Central memory CD8-positive, alpha-beta T cell (primary cell): Measurements from ENCODE around the gene BCL2L15.
A peak's percentile ranks its signal among the peaks of the same experiment; 100 is the strongest.

ENCODE experiments used
- ATAC-seq: fragments of 150-1000 bp; cut with Tn5 transposase; replicated peaks from 2 replicates; pipeline ENCODE4 v1.10.0; 2022; ENCODE audit warnings: mild to moderate bottlenecking, moderate FRiP score, moderate number of reproducible peaks; ENCODE audit not compliant: poor library complexity, severe bottlenecking; ENCODE audit errors: extremely low read depth
- DNase-seq, 2 donors: peaks; one replicate each; pipeline ENCODE4 v3.0.0; 2021; ENCODE audit warnings: low spot score in 2 of 2
- H3K27ac Mint-ChIP-seq: one replicate; pipeline ENCODE4 v1.8.0; 2022; ENCODE audit warnings: low read depth, mild to moderate bottlenecking, moderate library complexity, mixed read lengths
- H3K27me3 Mint-ChIP-seq: one replicate; pipeline ENCODE4 v1.8.0; 2022; ENCODE audit warnings: mixed read lengths
- H3K36me3 Mint-ChIP-seq: one replicate; pipeline ENCODE4 v1.8.0; 2022; ENCODE audit warnings: mild to moderate bottlenecking, moderate library complexity, mixed read lengths; ENCODE audit not compliant: insufficient read depth
- H3K4me1 Mint-ChIP-seq: one replicate; pipeline ENCODE4 v1.8.0; 2022; ENCODE audit warnings: mixed read lengths
- H3K4me3 Mint-ChIP-seq: one replicate; pipeline ENCODE4 v1.8.0; 2022; ENCODE audit warnings: mild to moderate bottlenecking, moderate library complexity, mixed read lengths
- H3K9me3 Mint-ChIP-seq: one replicate; pipeline ENCODE4 v1.8.0; 2022; ENCODE audit warnings: mixed read lengths

The BCL2L15 gene

GRCh38 chr1:113903501-113904292, 16.3 kb upstream of the BCL2L15 start:
- H3K36me3 Mint-ChIP-seq: peaks cover 22% of the 10 kb centered on the region
- H3K27me3 Mint-ChIP-seq: no peaks in the 10 kb centered on the region
- ATAC-seq (no peak), DNase-seq (no peak)
- H3K27ac Mint-ChIP-seq: peak overlapping the region; percentile 98
- H3K4me1 Mint-ChIP-seq: peaks cover 56% of the 10 kb centered on the region
- peak overlapping the region; percentile 92 for H3K4me3 Mint-ChIP-seq
- H3K9me3 Mint-ChIP-seq: no peaks in the 10 kb centered on the region

GRCh38 chr1:113901191-113901590, 13.8 kb upstream of the BCL2L15 start:
- peak overlapping the region; percentile 35 for H3K4me3 Mint-ChIP-seq
- peaks cover 68% of the 10 kb centered on the region for H3K4me1 Mint-ChIP-seq
- ATAC-seq (no peak), DNase-seq (no peak)
- H3K36me3 Mint-ChIP-seq: peaks cover 41% of the 10 kb centered on the region
- no peaks in the 10 kb centered on the region for H3K9me3 Mint-ChIP-seq
- H3K27ac Mint-ChIP-seq: peak overlapping the region; percentile 66
- H3K27me3 Mint-ChIP-seq: no peaks in the 10 kb centered on the region

GRCh38 chr1:113899111-113899510, 11.7 kb upstream of the BCL2L15 start:
- Mint-ChIP-seq H3K9me3 (no peaks in the 10 kb centered on the region), H3K4me3 (no peak overlapping the region), H3K36me3 (peaks cover 51% of the 10 kb centered on the region), H3K27ac (no peak overlapping the region), H3K4me1 (peaks cover 65% of the 10 kb centered on the region), H3K27me3 (no peaks in the 10 kb centered on the region)
- DNase-seq (no peak), ATAC-seq (no peak)

GRCh38 chr1:113898241-113898814, 10.9 kb upstream of the BCL2L15 start:
- no peaks in the 10 kb centered on the region for H3K27me3 Mint-ChIP-seq
- H3K9me3 Mint-ChIP-seq: no peaks in the 10 kb centered on the region
- no peak overlapping the region for H3K27ac Mint-ChIP-seq
- peaks cover 51% of the 10 kb centered on the region for H3K36me3 Mint-ChIP-seq
- ATAC-seq (no peak), DNase-seq (no peak)
- peaks cover 59% of the 10 kb centered on the region for H3K4me1 Mint-ChIP-seq
- H3K4me3 Mint-ChIP-seq: no peak overlapping the region

GRCh38 chr1:113895961-113896360, 8.6 kb upstream of the BCL2L15 start:
- Mint-ChIP-seq H3K9me3 (no peaks in the 10 kb centered on the region), H3K36me3 (peaks cover 45% of the 10 kb centered on the region), H3K27me3 (no peaks in the 10 kb centered on the region), H3K4me1 (peaks cover 35% of the 10 kb centered on the region), H3K4me3 (no peak overlapping the region), H3K27ac (no peak overlapping the region)
- no peak for DNase-seq
- no peak for ATAC-seq

- DNase-seq (no peak), ATAC-seq (no peak)
- Mint-ChIP-seq H3K27ac (no peak overlapping the region), H3K27me3 (no peaks in the 10 kb centered on the region), H3K36me3 (peaks cover 44% of the 10 kb centered on the region), H3K4me3 (no peak overlapping the region), H3K9me3 (no peaks in the 10 kb centered on the region), H3K4me1 (peaks cover 29% of the 10 kb centered on the region)
These were observed 7.7 kb upstream of the BCL2L15 start for GRCh38 chr1:113895098-113895497.

- ATAC-seq (no peak), DNase-seq (no peak)
- peaks cover 30% of the 10 kb centered on the region for H3K36me3 Mint-ChIP-seq
- H3K27ac Mint-ChIP-seq: peak overlapping the region; percentile 9
- H3K4me1 Mint-ChIP-seq: peaks cover 13% of the 10 kb centered on the region
- H3K4me3 Mint-ChIP-seq: no peak overlapping the region
- H3K9me3 Mint-ChIP-seq: no peaks in the 10 kb centered on the region
- no peaks in the 10 kb centered on the region for H3K27me3 Mint-ChIP-seq
These were observed 5.9 kb upstream of the BCL2L15 start for GRCh38 chr1:113893267-113893666.

- no peak for ATAC-seq
- Mint-ChIP-seq H3K36me3 (peaks cover 17% of the 10 kb centered on the region), H3K4me3 (no peak overlapping the region), H3K4me1 (peaks cover 11% of the 10 kb centered on the region), H3K27me3 (no peaks in the 10 kb centered on the region), H3K27ac (no peak overlapping the region), H3K9me3 (no peaks in the 10 kb centered on the region)
- DNase-seq: no peak
These were observed 4.3 kb upstream of the BCL2L15 start for GRCh38 chr1:113891631-113892220.

- Mint-ChIP-seq H3K4me1 (peaks cover 11% of the 10 kb centered on the region), H3K36me3 (peaks cover 9% of the 10 kb centered on the region), H3K9me3 (no peaks in the 10 kb centered on the region), H3K27me3 (no peaks in the 10 kb centered on the region), H3K4me3 (no peak overlapping the region), H3K27ac (peak overlapping the region; percentile 49)
- ATAC-seq: no peak
- DNase-seq: no peak
These were observed 3.4 kb upstream of the BCL2L15 start for GRCh38 chr1:113890816-113891215.

- H3K4me1 Mint-ChIP-seq: peaks cover 7% of the 10 kb centered on the region
- no peak overlapping the region for H3K4me3 Mint-ChIP-seq
- DNase-seq: no peak
- ATAC-seq: no peak
- no peaks in the 10 kb centered on the region for H3K36me3 Mint-ChIP-seq
- H3K9me3 Mint-ChIP-seq: no peaks in the 10 kb centered on the region
- no peaks in the 10 kb centered on the region for H3K27me3 Mint-ChIP-seq
- H3K27ac Mint-ChIP-seq: no peak overlapping the region
These were observed 672 bp downstream of the BCL2L15 start for GRCh38 chr1:113886417-113887401.

- peaks cover 43% of the 10 kb centered on the region for H3K4me1 Mint-ChIP-seq
- H3K27ac Mint-ChIP-seq: no peak overlapping the region
These were observed 5.7 kb downstream of the BCL2L15 start for GRCh38 chr1:113881661-113882060.

GRCh38 chr1:113879739-113880038, 7.7 kb downstream of the BCL2L15 start:
- ATAC-seq (no peak), DNase-seq (no peak)
- Mint-ChIP-seq H3K9me3 (no peaks in the 10 kb centered on the region), H3K4me3 (no peak overlapping the region), H3K36me3 (peaks cover 7% of the 10 kb centered on the region), H3K27ac (peak overlapping the region; percentile 89), H3K4me1 (peaks cover 57% of the 10 kb centered on the region), H3K27me3 (no peaks in the 10 kb centered on the region)

More at GRCh38 chr1:113881661-113882060, 5.7 kb downstream of the BCL2L15 start:
- Mint-ChIP-seq H3K4me3 (no peak overlapping the region), H3K9me3 (no peaks in the 10 kb centered on the region), H3K27me3 (no peaks in the 10 kb centered on the region), H3K36me3 (no peaks in the 10 kb centered on the region)
- DNase-seq (no peak), ATAC-seq (no peak)
